ENCODE data around the gene UMAD1.

The UMAD1 gene

GRCh38 chr7:7850150-7850549 lies 209.6 kb downstream of the UMAD1 start:
- no peak for DNase-seq

GRCh38 chr7:7851381-7851780 lies 210.8 kb downstream of the UMAD1 start:
- no peak for DNase-seq

GRCh38 chr7:7851991-7852390 lies 211.4 kb downstream of the UMAD1 start:
- no peak for DNase-seq

- no peak for DNase-seq
Observed at GRCh38 chr7:7857143-7857583, 216.6 kb downstream of the UMAD1 start.

- no peak for DNase-seq
Observed at GRCh38 chr7:7858559-7858958, 218.0 kb downstream of the UMAD1 start.

- DNase-seq: no peak
Observed at GRCh38 chr7:7859411-7859810, 218.9 kb downstream of the UMAD1 start.

- no peak for DNase-seq
Observed at GRCh38 chr7:7861211-7861633, 220.7 kb downstream of the UMAD1 start.

GRCh38 chr7:7862393-7862792 lies 221.8 kb downstream of the UMAD1 start:
- no peak for DNase-seq

- no peak for DNase-seq
Observed at GRCh38 chr7:7867846-7868571, 227.5 kb downstream of the UMAD1 start.

- no peak for DNase-seq
Observed at GRCh38 chr7:7868572-7868899, 228.0 kb downstream of the UMAD1 start.

GRCh38 chr7:7869036-7869435 lies 228.5 kb downstream of the UMAD1 start:
- DNase-seq: no peak

- no peak for DNase-seq
Observed at GRCh38 chr7:7869651-7870050, 229.1 kb downstream of the UMAD1 start.

- no peak for DNase-seq
Observed at GRCh38 chr7:7870555-7870954, 230.0 kb downstream of the UMAD1 start.

GRCh38 chr7:7876419-7876818 lies 235.9 kb downstream of the UMAD1 start:
- no peak for DNase-seq

- DNase-seq: no peak
Observed at GRCh38 chr7:7881581-7881980, 241.0 kb downstream of the UMAD1 start.

- no peak for DNase-seq
Observed at GRCh38 chr7:7882888-7883287, 242.3 kb downstream of the UMAD1 start.

- DNase-seq: no peak
Observed at GRCh38 chr7:7883394-7883793, 242.8 kb downstream of the UMAD1 start.

GRCh38 chr7:7884855-7885254 lies 244.3 kb downstream of the UMAD1 start:
- DNase-seq: no peak

- no peak for DNase-seq
Observed at GRCh38 chr7:7889791-7890568, 249.4 kb downstream of the UMAD1 start.

- no peak for DNase-seq
Observed at GRCh38 chr7:7895004-7895650, 254.6 kb downstream of the UMAD1 start.

- DNase-seq: no peak
Observed at GRCh38 chr7:7895754-7896153, 255.2 kb downstream of the UMAD1 start.

- no peak for DNase-seq
Observed at GRCh38 chr7:7897509-7897908, 257.0 kb downstream of the UMAD1 start.

- no peak for DNase-seq
Observed at GRCh38 chr7:7897949-7898515, 257.5 kb downstream of the UMAD1 start.

GRCh38 chr7:7902845-7903244 lies 262.3 kb downstream of the UMAD1 start:
- DNase-seq: no peak
